Adrenal gland (tissue), 12 donors: ENCODE results near the gene ERBB4. TPM values are rescaled to one million over a fixed set of nuclear protein-coding genes. Genes with fewer than 3 reads are reported as not detected.

ENCODE experiments used
- DNase-seq, 7 donors: peaks; one replicate each; pipeline ENCODE4 v3.0.0-alpha.2; 2019 to 2020
- H3K27ac ChIP-seq, 5 donors: fragments of 200-600 bp; sonication (generic) in 4 of 5; 1 replicate in 3 of 5; 2 replicates in 2 of 5; pipeline versions ENCODE4 v1.5.1 to v1.8.0; 2016 to 2020; ENCODE audit warnings: mild to moderate bottlenecking in 1 of 5
- H3K27me3 ChIP-seq: fragments of 200-600 bp; 2 replicates; pipeline ENCODE4 v1.8.0; 2021
- H3K36me3 ChIP-seq, 2 donors: fragments of 200-600 bp; replicated peaks in 1 of 2; 1 replicate in 1 of 2; 2 replicates in 1 of 2; pipeline versions ENCODE4 v1.5.1 to v1.8.0; 2018 to 2022
- H3K4me1 ChIP-seq, 2 donors: fragments of 200-600 bp; replicated peaks in 1 of 2; 1 replicate in 1 of 2; 2 replicates in 1 of 2; pipeline versions ENCODE4 v1.5.1 to v1.8.0; 2018 to 2021
- H3K4me3 ChIP-seq, 4 donors: fragments of 200-600 bp; sonication (generic) in 3 of 4; one replicate each; pipeline ENCODE4 v1.5.1; 2016 to 2018
- H3K9me3 ChIP-seq, 3 donors: fragments of 200-600 bp; sonication (generic) in 1 of 3; replicated peaks in 1 of 3; 1 replicate in 2 of 3; 2 replicates in 1 of 3; pipeline versions ENCODE4 v1.5.1 to v1.8.0; 2016 to 2021
- CTCF ChIP-seq, 6 experiments: fragments of 450-650 bp in 4 of 6; fragments of 200-600 bp in 2 of 6; sonication (generic) in 1 of 6; IDR thresholded peaks; 1 replicate in 5 of 6; 2 replicates in 1 of 6; pipeline versions ENCODE4 v1.5.1 to v1.8.0; 2016 to 2021; ENCODE audit warnings: antibody characterized with exemption in 6 of 6, mild to moderate bottlenecking in 2 of 6, moderate library complexity in 1 of 6
- POLR2A ChIP-seq, 2 donors: fragments of 450-650 bp; IDR thresholded peaks; one replicate each; pipeline ENCODE4 v1.6.1; 2017; ENCODE audit warnings: antibody characterized with exemption in 2 of 2, mild to moderate bottlenecking in 2 of 2, moderate library complexity in 1 of 2
- WGBS, 4 donors: extraction: QIAGEN DNeasy Blood & Tissue Kit in 2 of 4; methylation state at CpG; one replicate each; pipeline versions ENCODE4 v1.1.5 to v1.1.7; 2013 to 2017; 5-methylcytosine and 5-hydroxymethylcytosine counted together
- intact Hi-C, 2 donors: fragments of 100-400 bp; cut with DNase I; formaldehyde crosslinking; loops; one replicate each; pipeline versions ENCODE4 v1.14.1 to v1.15.0; 2022 to 2023
- polyA plus RNA-seq, 3 donors: library from polyadenylated mRNA; stranded (reverse); fragments of 200-250 nt in 2 of 3; fragments of 350-450 nt in 1 of 3; fragmentation: Illumina TruSeq in 1 of 3; extraction: RNeasy Lipid Tissue Mini Kit (QIAGEN cat#74804) in 1 of 3; gene quantifications; one replicate each; pipeline ENCODE4 v1.2.3, GENCODE V29; 2013 to 2014
- total RNA-seq, 9 donors: library from RNA; depleted of rRNA in 4 of 9; stranded (reverse); fragments of >200 nt in 4 of 9; fragments of 120-200 nt in 1 of 9; fragmentation: NEBNext Ultra II Directional in 1 of 9; extraction: Animal tissue kit (Norgen Biotek cat#: 25700) in 1 of 9; gene quantifications; one replicate each; pipeline versions ENCODE4 v1.1.0 to v1.2.4, GENCODE V29; 2013 to 2023
- donor health status: healthy with polysubstance abuse.
- donor health status: Bipolar disorder and iron deficiency.
- donor health status: DM: yes; HTN: yes; CAD: no.
- donor health status: DM: no; HTN: no; CAD: no.
- donor health status: DM: no; HTN: no; CAD: no.
- donor health status: DM: yes; HTN: yes; CAD: no.

ERBB4 gene
- total and polyA plus RNA-seq, 12 donors = 0.06 to 2.9 (median 0.49) TPM

GRCh38 chr2:212489719-212490346, 48.8 kb downstream of the ERBB4 start:
- TF ChIP-seq POLR2A (IDR thresholded peaks at IDR 0.05) (no peak), CTCF (IDR thresholded peaks at IDR 0.05) (no peak)
- no peak for DNase-seq
- H3K27ac ChIP-seq = no peak overlapping the region
- H3K4me1 ChIP-seq = no peaks in the 10 kb centered on the region
- H3K4me3 ChIP-seq = no peak overlapping the region
- 63 to 74% (median 69%) methylated on average over 3 of the region's 3 CpGs for WGBS, 4 donors
- no peaks in the 10 kb centered on the region for H3K27me3 ChIP-seq
- no peaks in the 10 kb centered on the region for H3K36me3 ChIP-seq
- no peaks in the 10 kb centered on the region for H3K9me3 ChIP-seq
- intact Hi-C loops = no loop called here

GRCh38 chr2:212488611-212489010, 50.0 kb downstream of the ERBB4 start:
- TF ChIP-seq CTCF (IDR thresholded peaks at IDR 0.05) (no peak), POLR2A (IDR thresholded peaks at IDR 0.05) (no peak)
- WGBS, 4 donors = 77 to 92% (median 85%) methylated on average over 2 of the region's 2 CpGs
- no peaks in the 10 kb centered on the region for H3K4me1 ChIP-seq
- no peaks in the 10 kb centered on the region for H3K9me3 ChIP-seq
- no peaks in the 10 kb centered on the region for H3K27me3 ChIP-seq
- H3K4me3 ChIP-seq = no peak overlapping the region
- intact Hi-C loops = no loop called here
- no peak overlapping the region for H3K27ac ChIP-seq
- DNase-seq = no peak
- no peaks in the 10 kb centered on the region for H3K36me3 ChIP-seq

GRCh38 chr2:212484563-212485080, 54.0 kb downstream of the ERBB4 start:
- intact Hi-C loops = no loop called here
- DNase-seq = no peak
- Histone ChIP-seq H3K9me3 (no peaks in the 10 kb centered on the region), H3K36me3 (no peaks in the 10 kb centered on the region), H3K4me3 (no peak overlapping the region), H3K4me1 (no peaks in the 10 kb centered on the region), H3K27me3 (no peaks in the 10 kb centered on the region), H3K27ac (no peak overlapping the region)
- WGBS, 4 donors = 47 to 58% (median 54%) methylated on average over 4 of the region's 4 CpGs
- TF ChIP-seq CTCF (IDR thresholded peaks at IDR 0.05) = no peak
- no peak for TF ChIP-seq POLR2A (IDR thresholded peaks at IDR 0.05)

- Histone ChIP-seq H3K4me3 (no peak overlapping the region), H3K4me1 (no peaks in the 10 kb centered on the region), H3K27ac (no peak overlapping the region), H3K27me3 (no peaks in the 10 kb centered on the region), H3K36me3 (no peaks in the 10 kb centered on the region), H3K9me3 (no peaks in the 10 kb centered on the region)
- no peak for DNase-seq
- WGBS, 4 donors = 86 to 100% (median 90%) methylated on average over 1 of the region's 1 CpG
- intact Hi-C loops = no loop called here
- TF ChIP-seq POLR2A (IDR thresholded peaks at IDR 0.05) (no peak), CTCF (IDR thresholded peaks at IDR 0.05) (no peak)
Observed at GRCh38 chr2:212480447-212480846, 58.2 kb downstream of the ERBB4 start.
